NAMALWA (cell line): ENCODE measurements around the gene RAP1GAP.
"Not testable (repeated sequence)": the region's sequence is repeated elsewhere in the genome, so short reads cannot be mapped to it uniquely, and the experiment has no call there.

Experiments
- DNase-seq: peaks from one replicate; pipeline ENCODE4 v3.0.0-alpha.2; 2015; ENCODE audit warnings: low spot score

The RAP1GAP gene

GRCh38 chr1:21644348-21644747, 24.8 kb downstream of the RAP1GAP start:
- DNase-seq: no peak

DNA sequence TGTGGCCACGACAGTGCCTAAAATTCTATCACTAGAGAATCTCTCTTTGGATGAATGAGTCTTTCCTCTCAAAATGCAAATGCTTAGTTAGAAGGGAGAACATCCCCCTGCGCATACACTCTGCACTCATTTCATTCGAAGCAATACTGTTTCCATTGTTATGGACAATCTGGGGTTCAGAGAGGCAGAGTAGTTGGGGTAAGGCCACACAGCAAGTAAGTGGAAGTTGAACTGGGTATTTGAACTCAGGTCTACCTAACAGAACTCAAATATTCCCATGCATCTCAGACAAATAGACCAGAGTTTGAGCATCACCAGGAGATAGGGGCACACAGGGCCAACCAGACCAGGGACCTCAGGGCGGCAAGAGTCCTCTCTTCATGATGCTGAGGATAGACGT, 25.5 kb downstream of the RAP1GAP start:
- DNase-seq: no peak

DNA sequence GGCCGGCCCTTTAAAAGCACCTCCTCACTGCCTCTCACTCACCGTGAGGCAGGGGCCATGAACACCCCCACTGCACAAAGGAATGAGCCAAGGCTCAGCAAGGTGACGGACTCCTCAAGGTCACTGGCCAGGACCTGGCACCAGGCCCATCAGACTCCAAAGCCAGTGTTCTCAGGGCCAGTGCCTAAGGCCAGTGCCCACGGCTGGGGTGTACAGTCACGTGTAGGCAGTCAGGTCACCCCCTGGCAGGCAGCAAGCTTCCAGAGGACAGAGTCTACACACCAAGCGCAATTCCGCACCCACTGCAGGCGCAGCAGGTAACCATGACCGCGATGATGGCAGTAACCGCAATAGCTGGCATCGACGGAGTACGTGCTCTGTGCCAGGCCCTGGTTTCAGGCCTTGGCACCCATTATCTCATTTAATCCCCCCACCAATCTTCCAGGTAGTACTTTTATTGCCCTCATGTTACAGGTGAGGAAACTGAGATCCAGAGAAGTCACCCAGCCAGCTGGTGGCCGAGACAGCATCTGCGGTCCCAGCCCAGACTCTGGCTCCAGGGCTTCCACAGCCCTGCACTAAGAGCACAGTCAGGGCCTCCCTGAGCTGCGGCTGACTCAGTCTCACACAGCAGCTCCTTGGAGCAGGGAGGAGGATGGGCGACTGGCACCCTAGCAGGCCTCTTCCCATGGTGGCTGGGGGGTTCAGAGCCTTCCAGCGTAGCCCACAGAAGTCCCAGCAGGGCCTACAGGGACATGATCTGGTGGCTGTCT, 27.0 kb downstream of the RAP1GAP start:
- DNase-seq: no peak

- DNase-seq: no peak
Observed at GRCh38 chr1:21641537-21641936, 27.6 kb downstream of the RAP1GAP start.

GRCh38 chr1:21641076-21641475, 28.1 kb downstream of the RAP1GAP start:
- DNase-seq: no peak

GRCh38 chr1:21640653-21641052, 28.5 kb downstream of the RAP1GAP start:
- no peak for DNase-seq

- DNase-seq: no peak
Observed at GRCh38 chr1:21639594-21640041, 29.5 kb downstream of the RAP1GAP start.

DNA sequence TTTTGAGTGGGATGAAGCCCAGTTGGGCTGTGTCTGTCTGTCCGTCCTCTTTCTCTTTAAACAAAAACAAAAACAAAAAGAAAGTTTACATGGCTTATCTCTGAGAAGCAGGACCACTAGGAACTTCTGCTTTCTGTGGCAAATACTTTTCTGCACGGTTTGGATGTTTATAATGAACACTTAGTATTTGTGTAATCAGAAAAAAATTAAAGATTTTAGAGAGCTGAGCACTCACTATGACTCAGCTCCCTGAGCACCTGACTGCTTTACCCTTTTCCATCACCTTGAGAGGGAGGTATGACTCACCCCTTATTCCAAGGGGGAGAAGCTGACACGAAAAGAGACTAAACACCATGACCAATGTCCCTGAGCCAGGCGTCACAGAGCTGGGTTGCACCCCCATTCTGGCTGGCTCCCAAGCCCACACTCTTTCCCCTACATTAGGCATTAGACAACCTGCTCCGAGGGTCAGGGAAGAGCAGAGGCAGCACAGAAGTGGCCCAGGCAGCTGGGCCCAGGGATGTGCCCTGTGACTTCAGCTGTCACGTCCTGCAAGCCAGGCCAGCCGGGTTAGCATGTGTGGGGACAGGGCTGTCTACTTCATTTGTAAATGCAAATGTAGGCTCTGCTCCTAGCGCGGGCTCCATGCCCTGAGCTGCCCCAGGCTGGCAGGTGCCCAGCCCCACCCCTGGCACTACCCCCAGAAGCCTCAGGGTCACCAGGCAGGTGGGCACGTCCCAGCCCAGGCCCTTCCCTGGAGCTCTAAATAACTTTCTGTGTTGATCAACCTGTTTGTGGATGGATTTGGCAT, 30.4 kb downstream of the RAP1GAP start:
- DNase-seq: no peak

DNA sequence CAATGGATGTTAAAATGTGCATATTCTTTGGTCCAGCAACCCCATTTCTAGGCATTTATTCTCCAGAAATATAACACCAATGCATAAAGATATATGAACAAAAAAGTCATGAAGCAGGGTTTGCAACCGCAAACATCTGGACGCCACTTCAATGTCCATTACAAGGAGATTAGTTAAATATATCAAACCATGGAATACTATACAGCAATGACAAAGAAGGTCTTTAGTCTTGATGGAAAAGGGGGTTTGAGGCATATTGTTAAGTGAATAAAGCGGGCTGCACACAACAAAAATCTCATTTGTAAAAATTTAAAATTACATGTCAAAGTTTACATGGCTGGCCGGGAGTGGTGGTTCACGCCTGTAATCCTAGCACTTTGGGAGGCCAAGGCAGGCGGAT, 31.6 kb downstream of the RAP1GAP start:
- no peak for DNase-seq

GRCh38 chr1:21636029-21636428, 33.1 kb downstream of the RAP1GAP start:
- DNase-seq: no peak

- no peak for DNase-seq
Observed at GRCh38 chr1:21634806-21635535, 34.2 kb downstream of the RAP1GAP start.

DNA sequence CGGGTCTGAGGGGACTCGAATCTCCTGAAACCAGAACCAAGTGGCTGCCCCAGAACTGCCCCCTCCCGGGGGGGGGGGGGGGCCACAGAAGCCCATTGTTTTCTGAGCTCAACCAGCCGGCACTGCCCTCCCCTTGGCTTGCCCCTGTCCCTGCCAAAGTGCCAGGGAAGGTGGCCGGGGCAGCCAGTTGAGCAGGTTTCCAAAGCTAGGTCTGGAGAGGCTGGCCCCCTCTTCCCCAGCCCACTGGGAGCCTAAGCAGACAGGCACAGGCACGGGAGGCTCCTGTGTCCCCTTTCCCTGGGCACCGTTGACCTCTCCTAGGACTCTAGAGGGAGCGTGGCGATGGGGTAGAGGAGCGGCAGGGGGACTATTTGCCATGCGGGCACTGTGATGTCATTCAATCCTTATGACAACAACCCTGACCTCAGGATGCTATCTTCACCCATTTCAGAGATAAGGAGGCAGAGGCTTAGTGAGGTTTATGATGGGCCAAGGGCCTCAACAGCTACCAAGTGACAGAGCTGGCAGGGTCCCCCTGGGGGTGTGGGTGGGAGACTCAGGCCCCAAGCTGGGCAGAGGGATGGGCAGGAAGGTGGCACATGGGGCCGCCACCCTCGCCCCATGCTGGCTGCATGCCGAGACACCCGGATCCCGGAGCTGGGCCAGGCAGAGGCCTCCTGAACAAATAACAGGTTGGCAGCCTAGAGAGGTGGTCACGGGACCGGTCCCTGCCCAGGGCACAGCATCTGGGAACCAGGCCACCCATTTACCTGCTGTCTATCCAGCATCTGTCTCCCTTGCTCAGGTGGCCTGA, 35.0 kb downstream of the RAP1GAP start:
- no peak for DNase-seq

DNA sequence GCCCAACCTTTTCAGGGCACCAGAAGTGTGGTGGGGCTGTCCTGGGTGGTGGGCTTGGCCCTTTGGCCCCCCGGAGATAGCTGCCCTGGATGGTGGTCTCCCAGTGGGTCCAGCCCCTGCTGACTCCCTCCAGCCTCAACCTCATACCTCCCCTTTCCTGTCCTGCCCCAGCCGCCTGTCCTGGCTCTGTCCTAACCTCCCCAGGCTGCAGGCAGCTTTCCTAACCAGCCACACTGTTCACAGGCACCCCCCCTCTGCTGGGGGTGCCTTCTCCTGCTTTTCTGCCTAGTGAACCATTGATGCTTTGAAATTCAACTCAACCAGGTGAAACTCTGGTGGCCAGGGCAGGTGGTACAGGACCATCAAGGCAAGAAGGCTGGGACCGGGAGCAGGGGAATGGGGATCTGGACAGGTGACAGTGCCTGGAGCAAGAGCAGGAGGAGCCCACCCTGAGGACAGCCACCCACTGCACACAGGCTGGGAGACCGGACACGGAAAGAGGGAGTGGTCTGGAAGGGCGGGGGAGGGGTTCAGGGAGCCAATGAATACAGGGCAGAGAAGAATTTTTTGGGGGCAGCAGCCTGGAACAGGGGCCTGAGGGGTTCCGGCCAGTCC, 35.9 kb downstream of the RAP1GAP start:
- DNase-seq: no peak

GRCh38 chr1:21631944-21632887, 36.9 kb downstream of the RAP1GAP start:
- DNase-seq: no peak

GRCh38 chr1:21631590-21631943, 37.6 kb downstream of the RAP1GAP start:
- not testable (repeated sequence) for DNase-seq

GRCh38 chr1:21630571-21631343, 38.4 kb downstream of the RAP1GAP start:
- DNase-seq: no peak

GRCh38 chr1:21629971-21630370, 39.2 kb downstream of the RAP1GAP start:
- no peak for DNase-seq

GRCh38 chr1:21628798-21629393, 40.3 kb downstream of the RAP1GAP start:
- no peak for DNase-seq

GRCh38 chr1:21626921-21627339, 42.2 kb downstream of the RAP1GAP start:
- DNase-seq: no peak
